ENCODE measurements around the gene SLC2A10.

SLC2A10 gene

DNA sequence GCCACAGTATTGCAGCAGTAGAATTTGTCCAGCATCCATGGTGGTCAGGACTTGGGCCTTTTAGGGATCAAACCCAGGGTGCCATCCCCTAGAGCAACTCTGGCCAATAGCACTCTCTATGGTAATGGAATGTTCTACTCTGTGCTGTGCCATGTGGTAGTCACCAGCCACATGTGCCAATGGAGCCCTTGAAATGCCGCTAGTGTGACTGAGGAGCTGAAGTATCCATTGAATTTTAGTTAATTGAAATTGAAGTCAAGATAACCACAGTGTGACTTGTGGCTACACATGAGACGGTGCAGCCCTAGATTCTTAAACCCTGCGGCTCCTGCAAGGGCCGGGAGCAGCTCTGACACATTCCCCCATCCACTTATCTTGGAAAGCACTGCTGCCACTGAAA, 54.6 kb downstream of the SLC2A10 start:
- DNase-seq (ENCODE audit: low spot score) (no peak), FAIRE-seq (no peak)

DNA sequence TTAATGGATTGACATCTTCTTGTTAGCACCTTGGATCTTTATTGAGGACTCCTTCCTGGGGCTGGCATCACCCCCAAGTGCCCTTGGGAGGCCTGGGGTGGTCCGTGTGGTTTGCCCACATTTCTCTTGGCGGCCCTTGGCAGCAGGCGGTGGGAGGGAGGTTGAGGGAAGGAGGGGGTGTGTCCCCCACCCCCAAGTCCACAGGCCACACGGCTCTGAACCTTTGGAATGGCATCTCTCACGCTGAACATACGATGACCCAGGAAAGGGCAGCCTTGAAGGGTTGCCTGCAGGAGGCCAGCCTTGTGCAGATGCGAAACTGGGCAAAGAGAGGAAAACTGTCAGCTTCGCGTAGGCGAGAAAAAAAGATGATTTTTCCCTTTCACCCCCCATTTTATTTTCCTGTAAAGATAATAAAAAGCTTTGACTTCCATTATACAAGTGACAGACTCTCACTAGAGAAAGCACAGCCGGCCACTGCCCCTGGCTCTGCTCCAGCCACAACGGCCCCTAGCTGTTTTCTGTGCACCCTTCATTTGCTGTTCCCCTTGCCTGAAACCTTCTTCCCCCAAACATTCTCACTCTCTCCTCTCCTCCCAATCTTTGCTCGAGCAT, 56.2 kb downstream of the SLC2A10 start:
- FAIRE-seq (no peak), DNase-seq (ENCODE audit: low spot score) (no peak)

DNA sequence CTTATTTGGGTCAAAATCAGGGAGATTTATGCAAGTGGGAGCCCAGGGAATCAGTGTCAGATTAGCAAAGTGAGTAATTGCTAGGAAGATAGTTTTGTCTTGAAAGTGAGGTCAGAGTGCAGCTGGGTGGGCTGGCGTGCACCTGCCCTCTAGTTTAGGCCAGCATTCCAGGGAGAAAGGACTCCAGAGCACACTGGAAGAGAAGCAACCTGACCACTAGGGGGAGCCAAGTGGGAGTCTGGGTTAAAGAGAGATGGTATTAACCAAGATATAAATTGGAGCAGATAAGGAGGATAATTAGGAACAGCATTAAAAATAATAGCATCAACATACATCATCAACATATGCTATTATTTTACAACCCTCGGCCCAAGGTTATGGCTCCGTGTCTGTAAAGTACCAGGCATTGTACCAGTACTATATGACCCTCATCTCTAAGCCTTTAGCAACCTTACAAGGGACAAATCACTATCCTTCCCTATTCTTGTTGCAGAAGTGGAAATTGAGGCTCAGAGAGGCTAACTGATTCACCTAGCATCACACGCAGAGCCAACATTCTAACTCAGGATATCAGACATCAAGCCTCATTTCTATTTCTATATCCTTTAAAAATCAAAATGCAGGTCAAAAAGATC, 57.8 kb downstream of the SLC2A10 start:
- DNase-seq (ENCODE audit: low spot score) (peak; percentile 81), FAIRE-seq (peak; percentile 68)

DNA sequence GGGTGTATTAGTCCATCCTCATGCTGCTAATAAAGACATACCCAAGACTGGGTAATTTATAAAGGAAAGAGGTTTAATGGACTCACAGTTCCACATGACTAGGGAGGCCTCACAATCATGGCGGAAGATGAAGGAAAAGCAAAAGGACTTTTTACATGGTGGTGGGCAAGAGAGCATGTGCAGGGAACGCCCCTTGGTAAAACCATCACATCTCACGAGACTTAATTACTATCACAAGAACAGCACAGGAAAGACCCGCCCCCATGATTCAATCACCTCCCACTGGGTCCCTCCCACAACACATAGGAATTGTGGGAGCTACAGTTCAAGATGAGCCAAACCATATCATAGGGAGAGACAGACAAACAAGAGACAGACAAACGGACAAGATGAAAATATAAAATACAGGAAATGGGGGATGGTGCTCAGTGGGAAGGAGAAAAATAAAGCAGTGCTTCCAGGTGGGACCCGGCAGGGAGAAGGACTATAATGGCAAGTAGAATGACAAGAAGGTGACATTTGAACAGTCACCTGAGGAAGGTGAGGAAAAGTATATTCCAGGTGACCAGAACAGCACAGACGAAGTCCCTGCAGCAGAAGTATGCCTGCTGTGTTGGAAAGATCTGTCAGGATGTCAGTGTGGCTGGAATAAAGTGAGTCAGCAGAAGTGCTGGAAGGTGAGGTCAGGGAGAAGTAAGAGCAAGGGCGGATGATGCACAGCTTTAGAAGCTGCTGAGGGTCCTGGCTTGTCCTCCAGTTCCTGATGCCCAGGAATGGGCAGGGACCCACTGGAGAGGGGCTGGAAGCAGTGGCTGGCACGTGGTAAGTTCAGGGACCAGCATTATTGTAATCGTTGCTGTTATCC, 61.1 kb downstream of the SLC2A10 start:
- FAIRE-seq (peak; percentile 93), DNase-seq (ENCODE audit: low spot score) (peak; percentile 80)

DNA sequence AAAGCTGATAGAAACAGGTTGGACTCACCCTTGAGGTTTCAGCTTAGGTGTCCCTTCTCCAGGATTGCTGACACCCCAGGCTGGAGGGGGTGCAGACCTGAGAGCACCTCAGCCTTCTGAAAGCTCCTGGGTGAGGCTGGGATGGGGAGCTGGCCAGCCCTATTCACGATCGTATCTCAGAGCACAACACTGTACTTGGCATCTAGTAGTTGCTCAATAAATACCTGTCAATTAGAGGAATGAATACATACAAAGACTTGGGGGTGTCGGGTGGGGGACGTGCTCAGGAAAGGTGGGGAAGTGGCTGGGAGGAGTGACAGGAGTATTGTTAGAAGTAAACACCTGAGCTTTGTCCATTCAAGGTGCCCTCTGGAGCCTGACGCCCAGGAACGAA, 61.7 kb downstream of the SLC2A10 start:
- FAIRE-seq (no peak), DNase-seq (ENCODE audit: low spot score) (no peak)

DNA sequence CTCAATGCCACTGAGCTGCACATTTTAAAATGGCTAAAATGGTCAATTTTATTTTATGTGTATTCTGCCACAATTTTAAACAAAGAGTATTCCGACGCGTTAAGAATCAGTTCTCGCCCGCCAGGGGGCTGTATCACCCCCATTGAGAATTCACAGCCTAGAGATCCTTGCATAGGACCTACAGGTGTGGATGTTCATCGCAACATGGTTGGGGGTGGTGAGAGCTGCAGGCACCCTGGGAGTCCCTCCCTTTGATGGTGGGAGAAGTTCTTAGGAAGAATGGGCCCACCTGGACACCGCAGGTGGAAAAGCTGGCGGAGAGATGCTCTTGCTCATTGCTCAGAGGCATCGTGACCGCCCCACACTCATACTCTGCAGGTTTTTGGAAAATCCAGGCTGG, 63.5 kb downstream of the SLC2A10 start:
- no peak for DNase-seq (ENCODE audit: low spot score)
- no peak for FAIRE-seq

DNA sequence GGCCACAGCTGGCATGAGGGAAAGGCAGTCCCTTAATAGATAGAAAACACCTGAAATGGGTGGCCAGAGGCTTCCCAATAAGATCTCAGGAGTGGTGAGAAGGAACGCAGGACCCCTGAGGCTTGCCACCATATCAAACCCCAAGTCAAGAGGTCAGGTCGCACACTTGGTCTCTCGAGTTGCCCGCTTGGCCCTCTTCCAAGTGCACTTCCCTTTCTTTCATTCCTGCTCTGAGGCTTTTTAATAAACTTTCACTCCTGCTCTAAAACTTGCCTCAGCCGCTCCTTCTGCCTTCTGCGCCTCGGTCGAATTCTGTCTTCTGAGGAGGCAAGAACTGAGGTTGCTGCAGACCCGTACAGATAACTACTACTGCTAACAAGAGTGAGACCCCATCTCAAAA, 64.2 kb downstream of the SLC2A10 start:
- DNase-seq (ENCODE audit: low spot score) (no peak), FAIRE-seq (no peak)

DNA sequence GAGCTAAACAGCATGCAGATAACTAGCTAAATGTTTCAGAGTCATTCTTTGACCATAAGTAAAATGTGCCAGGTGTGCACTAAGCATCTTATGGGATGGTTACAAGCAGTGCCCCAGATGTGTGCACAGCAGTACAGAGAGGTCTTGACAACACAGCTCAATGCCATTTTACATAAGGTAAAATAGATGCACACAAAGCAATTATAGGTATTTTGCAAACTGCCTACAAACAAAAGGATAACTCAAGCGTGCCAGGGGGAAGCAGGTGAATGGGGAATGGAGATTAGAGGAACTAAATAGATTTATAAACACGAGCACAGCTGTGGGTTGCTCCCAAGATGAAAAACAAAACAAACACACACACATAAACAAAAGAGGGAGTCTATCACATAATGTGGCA, 64.8 kb downstream of the SLC2A10 start:
- no peak for DNase-seq (ENCODE audit: low spot score)

DNA sequence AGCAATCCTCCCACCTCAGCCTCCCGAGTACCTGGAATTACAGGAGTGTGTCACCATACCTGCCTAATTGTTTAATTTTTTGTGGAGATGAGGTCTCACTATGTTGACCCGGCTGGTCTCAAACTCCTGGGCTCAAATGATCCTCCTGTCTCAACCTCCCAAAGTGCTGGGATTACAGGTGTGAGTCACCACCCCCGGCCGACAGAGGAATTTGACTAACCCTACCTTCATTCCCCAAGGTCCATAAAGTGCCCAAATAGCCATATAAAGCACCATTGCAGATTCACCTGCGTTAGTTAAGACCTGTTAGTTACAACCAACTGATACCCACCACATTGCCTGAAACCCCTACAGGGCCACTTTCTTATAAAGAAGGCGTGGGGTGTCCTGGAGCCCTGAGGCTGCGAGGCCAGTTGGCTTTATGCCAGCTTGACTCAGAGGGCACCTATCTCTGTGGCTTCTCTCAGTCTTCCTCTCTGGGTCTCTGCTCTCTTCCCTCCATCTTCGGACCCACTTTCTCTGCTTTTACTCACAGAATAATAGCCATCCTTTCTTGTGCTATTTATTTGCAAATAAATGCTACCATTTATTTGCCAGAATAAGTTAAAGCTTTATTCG, 65.6 kb downstream of the SLC2A10 start:
- DNase-seq (ENCODE audit: low spot score) (peak; percentile 75), FAIRE-seq (no peak)

More for the DNA sequence above, 64.8 kb downstream of the SLC2A10 start:
- peak; percentile 58 for FAIRE-seq

DNA sequence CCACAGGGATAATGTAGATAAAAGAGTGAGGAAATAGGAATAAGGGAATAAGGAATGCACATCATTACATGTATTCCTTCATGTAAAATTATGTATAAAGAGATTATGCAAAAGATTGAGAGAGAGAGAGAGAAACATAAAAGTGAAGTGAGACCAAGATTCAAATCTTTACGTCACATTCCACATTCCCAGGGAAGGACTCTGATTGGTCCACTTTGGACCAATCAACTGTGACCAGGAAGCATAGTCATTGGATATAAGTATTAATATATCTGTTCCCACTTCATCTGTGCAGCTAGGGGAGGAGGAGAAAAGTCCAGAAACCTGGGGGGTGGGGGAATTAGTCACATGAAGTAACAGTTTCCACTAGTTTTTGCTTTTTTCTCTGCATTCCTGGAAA, 66.4 kb downstream of the SLC2A10 start:
- DNase-seq (ENCODE audit: low spot score) (no peak), FAIRE-seq (no peak)

DNA sequence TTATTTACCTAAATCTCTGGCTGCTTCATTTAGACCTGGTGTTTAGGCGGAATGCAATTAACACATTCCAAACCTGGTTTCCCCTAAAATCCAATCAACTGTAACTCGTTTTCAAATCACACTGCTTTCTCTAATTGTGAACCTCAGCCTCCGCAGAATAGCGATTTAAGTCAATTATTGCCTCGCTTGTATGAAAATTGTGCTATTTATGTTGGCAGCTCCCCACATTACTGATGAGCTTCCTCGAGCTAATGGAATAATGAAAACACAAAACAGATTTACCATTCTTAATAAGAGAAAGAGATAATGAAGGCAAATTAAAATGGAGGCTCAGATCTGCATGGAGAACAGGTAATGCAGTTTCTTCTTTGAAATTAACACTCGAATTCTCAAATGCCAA, 67.9 kb downstream of the SLC2A10 start:
- no peak for DNase-seq (ENCODE audit: low spot score)

DNA sequence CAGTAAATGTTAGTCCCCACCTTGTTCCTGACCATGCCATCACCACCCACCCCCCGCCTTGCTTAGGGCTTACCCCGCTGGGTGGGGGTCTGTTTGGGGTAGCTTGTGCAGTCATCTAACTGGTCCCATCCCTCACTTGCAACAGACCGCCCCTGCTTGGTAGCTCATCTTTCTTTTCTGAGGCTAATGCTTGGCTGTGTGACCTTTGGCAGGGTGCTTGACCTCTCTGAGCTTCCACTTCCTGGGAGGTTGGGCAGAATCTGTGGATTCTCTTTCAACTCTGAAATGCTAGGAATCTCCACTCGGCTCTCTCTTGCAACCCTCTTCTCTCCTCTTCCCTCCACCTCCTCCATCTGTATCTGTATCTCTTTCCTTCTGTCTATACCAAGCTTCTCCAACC, 70.4 kb downstream of the SLC2A10 start:
- no peak for DNase-seq (ENCODE audit: low spot score)
- peak; percentile 40 for FAIRE-seq

More for the DNA sequence above, 67.9 kb downstream of the SLC2A10 start:
- no peak for FAIRE-seq

DNA sequence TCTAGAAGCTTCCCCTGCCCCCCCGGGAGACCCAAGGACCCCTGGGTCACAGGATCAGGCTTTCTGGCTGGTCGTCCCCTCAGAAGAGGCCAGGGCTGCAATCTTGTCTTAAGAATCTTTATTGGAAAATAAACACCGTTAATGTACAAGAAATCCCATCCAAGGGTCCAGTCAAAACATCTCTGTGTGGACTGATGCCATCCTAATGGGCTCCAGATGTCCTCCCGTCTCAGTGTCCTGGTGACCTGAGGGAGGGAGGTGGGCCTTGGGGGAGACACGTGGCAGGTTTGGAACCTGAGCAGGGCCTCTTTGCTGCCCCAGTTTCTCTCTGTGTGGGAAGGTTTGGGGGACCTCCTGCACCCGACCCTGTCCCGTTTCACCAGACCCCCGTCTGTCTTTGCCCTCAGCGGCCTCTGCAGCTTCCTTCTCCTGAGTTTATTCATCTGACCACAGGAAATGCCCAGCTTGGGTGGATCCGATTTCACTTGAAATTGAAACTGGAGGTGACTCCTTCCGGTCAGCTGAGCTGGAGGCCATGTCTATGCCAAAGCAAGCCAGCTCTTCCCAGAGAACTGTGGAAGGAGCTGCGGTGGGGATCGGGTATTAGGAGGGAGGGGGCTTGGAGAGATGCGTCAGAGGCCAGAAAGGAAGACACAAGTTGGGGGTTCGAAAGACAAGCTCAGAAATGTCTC, 75.1 kb downstream of the SLC2A10 start:
- DNase-seq (ENCODE audit: low spot score): no peak
- no peak for FAIRE-seq

Data from urothelium cell line (cell line).